Skin of body (tissue), 2 donors: ENCODE results near the gene GTPBP1. TPM values are rescaled to one million over a fixed set of nuclear protein-coding genes. Genes with fewer than 3 reads are reported as not detected.

Experiments
- DNase-seq: peaks from one replicate; lab custom pipeline; 2025; lab: John Stamatoyannopoulos, UW
- total RNA-seq: library from RNA; depleted of rRNA; stranded (reverse); fragments of >200 nt; gene quantifications from one replicate; pipeline ENCODE4 v1.2.3, GENCODE V29; 2014

Gene GTPBP1
- total RNA-seq, 1 donor from 2014 or later: 42.4 TPM

- peak; percentile 90 for DNase-seq
Observed at GRCh38 chr22:38700789-38701628, 4.7 kb upstream of the GTPBP1 start, which contains the start of gene JOSD1. TSS of gene JOSD1 (minus strand) at chr22:38700943. CDS start at chr22:38699987, 956 bp downstream.

- DNase-seq: no peak
Observed at GRCh38 chr22:38704654-38705234, 1.0 kb upstream of the GTPBP1 start.

DNA sequence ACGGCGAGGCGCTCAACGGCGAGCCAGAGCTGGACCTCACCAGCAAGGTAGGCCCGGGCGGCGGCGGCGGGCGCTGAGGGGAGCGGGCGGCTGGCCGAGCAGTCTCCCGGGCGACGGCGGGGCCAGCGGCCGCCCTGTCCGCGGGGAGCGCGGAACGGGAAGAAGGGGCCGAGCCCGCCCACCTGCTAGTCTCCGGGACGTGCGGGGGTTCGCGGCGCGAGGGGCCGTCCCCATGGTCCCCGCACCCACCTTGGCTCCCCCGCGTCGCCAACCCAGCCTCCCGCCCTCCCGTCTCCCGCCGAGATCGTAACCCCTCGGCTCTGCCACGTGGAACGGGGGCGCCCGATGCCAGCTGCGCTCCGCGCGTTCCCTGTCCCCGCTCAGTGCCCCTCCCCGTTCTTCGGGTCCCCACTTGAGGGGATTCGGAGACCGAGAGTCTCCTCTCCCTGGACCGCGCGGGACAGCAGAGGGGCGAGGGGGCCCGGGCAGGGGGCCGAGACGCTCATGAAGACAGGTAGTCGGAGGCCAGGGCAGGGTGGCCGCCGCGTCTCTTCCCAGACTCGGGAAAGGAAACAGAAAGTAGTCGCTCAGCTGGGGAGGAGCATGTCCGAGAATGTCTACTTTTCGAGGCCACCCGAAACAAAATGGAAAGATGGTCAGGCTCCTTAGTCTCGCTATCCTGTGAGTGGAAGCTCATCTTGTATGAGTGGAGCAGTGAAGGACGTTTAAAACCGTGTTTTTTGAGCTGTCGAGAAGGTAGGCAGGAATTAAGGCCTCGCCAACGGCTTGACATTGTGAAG, 557 bp downstream of the GTPBP1 start:
- no peak for DNase-seq

DNA sequence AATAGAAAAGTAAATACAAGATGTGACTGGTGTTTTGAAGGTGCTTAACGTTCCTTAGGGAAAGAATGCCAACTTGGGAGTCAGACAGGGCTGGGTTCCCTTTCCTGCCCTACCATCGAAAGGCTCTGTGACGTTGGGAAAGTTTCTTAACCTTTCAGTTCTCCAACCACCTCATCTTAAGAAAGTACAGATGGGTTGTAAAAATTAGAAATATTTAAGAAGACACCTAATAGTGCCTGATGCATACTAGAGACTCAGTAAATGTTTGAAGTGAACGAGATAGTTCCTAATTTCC, 1.1 kb downstream of the GTPBP1 start:
- DNase-seq: no peak

GRCh38 chr22:38707346-38707745, 1.6 kb downstream of the GTPBP1 start:
- DNase-seq: no peak

DNA sequence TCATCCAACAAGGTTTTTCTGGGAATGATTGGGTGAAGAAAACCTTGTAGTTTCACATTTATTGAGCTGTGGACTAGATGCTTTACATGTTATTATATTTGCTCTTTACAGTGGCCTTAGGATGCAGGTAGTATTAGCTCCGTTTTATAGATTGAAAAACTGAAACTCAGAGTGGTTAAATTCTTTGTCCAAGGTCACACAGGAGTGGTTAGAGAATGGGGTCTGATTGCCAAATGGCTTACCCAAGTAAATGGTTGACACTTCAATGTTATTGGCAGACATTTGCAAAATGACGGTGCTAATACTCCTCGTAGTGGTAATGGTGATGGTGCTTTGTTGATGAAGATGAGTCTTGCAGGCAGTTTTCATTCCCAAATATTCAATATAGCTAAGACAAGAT, 2.2 kb downstream of the GTPBP1 start:
- no peak for DNase-seq

DNA sequence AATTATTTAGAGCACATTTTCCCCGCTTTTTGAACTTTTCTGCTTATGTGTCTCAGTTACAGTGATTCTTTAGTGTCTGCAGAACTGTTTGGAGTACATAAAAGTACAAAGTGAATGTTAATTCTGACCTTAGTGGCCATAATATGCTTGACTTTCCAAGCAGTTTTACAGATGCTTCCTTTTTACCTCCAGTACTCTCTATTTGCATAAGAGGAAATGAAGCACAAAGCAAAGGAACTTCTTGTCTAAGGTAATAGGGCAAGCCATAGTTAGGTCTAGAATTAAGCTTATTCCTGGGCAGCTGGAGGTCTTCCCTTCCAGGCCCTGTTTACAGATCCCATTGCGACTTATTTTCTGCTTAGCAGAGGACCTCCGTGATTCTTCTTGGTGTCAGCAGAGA, 3.6 kb downstream of the GTPBP1 start:
- DNase-seq: no peak

GRCh38 chr22:38710351-38710750, 4.6 kb downstream of the GTPBP1 start:
- DNase-seq: no peak

GRCh38 chr22:38710866-38711265, 5.1 kb downstream of the GTPBP1 start:
- no peak for DNase-seq

GRCh38 chr22:38712486-38713207, 6.9 kb downstream of the GTPBP1 start:
- no peak for DNase-seq

- no peak for DNase-seq
Observed at GRCh38 chr22:38713921-38714320, 8.2 kb downstream of the GTPBP1 start.

- no peak for DNase-seq
Observed at GRCh38 chr22:38715176-38715764, 9.5 kb downstream of the GTPBP1 start.

DNA sequence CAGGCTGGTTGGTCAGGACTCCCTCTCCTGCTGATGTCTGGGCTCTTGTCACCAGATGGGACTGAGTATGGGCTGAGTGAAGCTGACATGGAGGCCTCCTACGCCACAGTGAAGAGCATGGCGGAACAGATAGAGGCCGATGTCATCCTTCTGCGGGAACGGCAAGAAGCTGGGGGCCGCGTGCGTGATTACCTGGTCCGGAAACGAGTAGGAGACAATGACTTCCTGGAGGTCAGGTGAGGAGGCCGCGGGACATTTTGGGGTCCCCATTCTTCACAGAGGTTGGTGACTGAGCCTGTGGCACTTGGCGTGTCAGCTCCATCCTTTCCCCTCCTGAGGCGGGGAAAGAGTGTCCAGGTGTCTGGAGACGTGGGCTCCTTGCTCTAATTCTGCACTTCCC, 10.1 kb downstream of the GTPBP1 start:
- DNase-seq: no peak

- DNase-seq: no peak
Observed at GRCh38 chr22:38716271-38716670, 10.5 kb downstream of the GTPBP1 start.

DNA sequence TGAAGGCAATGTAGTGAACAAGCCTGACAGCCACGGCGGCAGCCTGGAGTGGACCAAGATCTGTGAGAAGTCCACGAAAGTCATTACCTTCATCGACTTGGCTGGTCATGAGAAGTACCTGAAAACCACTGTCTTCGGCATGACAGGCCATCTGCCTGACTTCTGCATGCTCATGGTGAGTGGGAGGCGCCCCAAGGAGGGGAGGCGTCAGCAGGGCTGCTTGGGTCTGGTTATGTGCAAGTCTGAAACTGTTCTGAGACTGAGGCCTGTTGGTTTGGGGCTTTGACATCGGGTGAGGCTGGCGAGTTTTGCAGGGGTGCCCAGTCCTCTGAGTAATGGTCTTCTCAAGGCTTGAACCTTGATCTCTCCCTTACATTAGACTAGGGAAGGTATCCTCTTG, 11.1 kb downstream of the GTPBP1 start:
- DNase-seq: no peak

DNA sequence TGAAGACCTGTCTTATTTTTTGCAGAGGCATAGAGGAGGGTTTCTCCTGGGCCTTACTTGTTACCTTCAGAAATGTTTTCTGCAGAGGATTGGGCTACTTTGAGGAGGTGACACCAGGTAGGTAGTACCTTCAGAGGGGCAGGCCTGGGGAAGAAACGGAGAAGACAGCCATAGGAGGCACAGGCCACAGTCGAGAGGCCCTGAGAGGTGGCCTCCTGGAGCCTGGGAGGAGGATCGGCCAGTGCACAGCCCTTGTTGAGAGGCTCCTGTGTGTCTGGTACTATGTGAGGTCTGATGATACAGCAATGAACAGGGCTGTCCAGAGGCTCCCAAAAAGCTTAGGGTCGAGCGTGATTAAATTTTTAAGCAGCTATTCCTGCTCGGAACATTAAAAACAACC, 11.5 kb downstream of the GTPBP1 start:
- DNase-seq: no peak

DNA sequence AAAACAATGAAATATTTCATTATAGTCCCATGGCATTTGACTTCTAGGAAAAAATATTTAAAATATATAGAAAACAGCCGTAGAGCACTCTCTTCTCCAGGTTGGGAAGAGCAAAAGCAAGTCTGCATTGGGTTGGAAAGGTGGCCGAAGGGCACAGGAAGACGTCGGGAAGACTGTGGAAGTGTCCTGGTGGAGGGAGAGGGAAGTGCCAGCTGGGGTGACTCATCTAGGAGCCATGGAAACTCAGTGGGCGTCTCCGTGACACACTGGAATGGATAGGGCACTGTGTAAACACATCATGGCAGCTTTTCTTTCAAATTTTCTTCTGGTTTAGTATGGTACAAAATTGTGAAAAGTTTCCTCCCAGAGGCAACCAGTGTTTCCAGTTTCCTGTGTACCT, 12.7 kb downstream of the GTPBP1 start:
- DNase-seq: no peak

DNA sequence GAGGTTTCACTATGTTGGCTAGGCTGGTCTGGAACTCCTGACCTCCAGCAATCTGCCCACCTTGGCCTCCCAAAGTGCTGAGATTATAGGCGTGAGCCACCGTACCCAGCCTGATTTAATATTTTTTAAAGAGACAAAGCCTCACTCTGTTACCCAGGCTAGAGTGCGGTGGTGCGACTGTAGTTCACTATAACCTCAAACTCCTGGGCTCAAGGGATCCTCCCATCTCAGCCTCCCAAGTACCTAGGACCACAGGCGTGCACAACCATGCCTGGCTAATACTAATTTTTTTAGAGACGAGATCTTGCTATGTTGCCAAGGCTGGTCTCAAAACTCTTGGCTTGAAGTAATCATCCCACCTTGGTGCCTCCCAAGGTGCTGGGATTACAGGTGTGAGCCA, 13.5 kb downstream of the GTPBP1 start:
- no peak for DNase-seq

GRCh38 chr22:38720350-38720749, 14.6 kb downstream of the GTPBP1 start:
- DNase-seq: no peak

DNA sequence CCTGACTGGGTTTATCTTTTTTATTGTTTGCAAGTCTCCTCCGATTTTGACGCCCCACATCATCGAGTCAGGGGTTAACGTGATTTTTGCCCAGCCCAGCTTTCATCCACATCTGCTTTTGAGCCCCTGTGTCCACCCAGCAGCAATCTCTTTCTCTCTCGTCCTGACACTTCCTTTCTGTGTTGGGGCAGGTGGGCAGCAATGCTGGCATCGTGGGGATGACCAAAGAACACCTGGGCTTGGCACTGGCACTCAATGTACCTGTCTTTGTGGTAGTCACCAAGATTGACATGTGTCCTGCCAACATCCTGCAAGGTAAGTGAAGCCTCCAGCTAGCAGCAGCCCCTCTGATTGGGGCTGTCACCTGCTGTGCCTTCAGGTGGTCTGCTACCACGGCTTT, 15.8 kb downstream of the GTPBP1 start:
- no peak for DNase-seq

DNA sequence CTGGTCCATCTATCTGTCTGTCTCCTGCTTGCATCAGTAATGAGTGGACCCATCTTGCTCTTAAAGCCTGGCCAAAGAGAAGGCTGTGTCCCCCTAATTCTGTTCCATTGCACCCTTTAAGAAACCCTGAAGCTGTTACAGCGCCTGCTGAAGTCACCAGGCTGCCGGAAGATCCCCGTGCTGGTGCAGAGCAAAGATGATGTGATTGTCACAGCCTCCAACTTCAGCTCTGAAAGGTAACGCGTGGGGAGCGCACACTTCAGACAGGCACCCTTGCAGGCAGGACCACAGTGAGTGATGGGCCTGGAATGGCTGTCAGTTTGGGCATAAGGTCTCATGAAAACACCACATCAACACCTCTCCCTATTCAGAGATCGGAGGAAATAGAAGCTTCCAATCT, 18.4 kb downstream of the GTPBP1 start:
- DNase-seq: no peak
